Heart right ventricle (tissue), 16 donors: ENCODE results near the gene OR2Y1. TPM values are rescaled to one million over a fixed set of nuclear protein-coding genes. Genes with fewer than 3 reads are reported as not detected.

Experiments used
- ATAC-seq, 8 donors: fragments of 200-7000 bp; cut with Tn5 transposase; one replicate each; pipeline ENCODE4 v1.9.1; 2020; ENCODE audit warnings: mild to moderate bottlenecking in 8 of 8, moderate library complexity in 8 of 8, moderate number of reproducible peaks in 1 of 8
- DNase-seq, 2 donors: peaks; one replicate each; pipeline ENCODE4 v3.0.0-alpha.2; 2020
- H3K27ac ChIP-seq, 10 donors: fragments of 200-600 bp; sonication (generic) in 2 of 10; one replicate each; pipeline versions ENCODE4 v1.5.0 to v1.8.0; 2020 to 2022; ENCODE audit warnings: mild to moderate bottlenecking in 3 of 10
- H3K27me3 ChIP-seq, 7 donors: fragments of 200-600 bp; one replicate each; pipeline ENCODE4 v1.8.0; 2021 to 2022; ENCODE audit warnings: mild to moderate bottlenecking in 2 of 7
- H3K36me3 ChIP-seq, 9 donors: fragments of 200-600 bp; sonication (generic) in 1 of 9; one replicate each; pipeline versions ENCODE4 v1.5.0 to v1.8.0; 2020 to 2022; ENCODE audit warnings: mild to moderate bottlenecking in 2 of 9
- H3K4me1 ChIP-seq, 9 donors: fragments of 200-600 bp; sonication (generic) in 1 of 9; one replicate each; pipeline versions ENCODE4 v1.5.0 to v1.8.0; 2020 to 2022; ENCODE audit warnings: mild to moderate bottlenecking in 4 of 9
- H3K4me3 ChIP-seq, 10 donors: fragments of 200-600 bp; sonication (generic) in 2 of 10; one replicate each; pipeline versions ENCODE4 v1.5.0 to v1.8.0; 2020 to 2022; ENCODE audit warnings: mild to moderate bottlenecking in 7 of 10, moderate library complexity in 2 of 10
- H3K9me3 ChIP-seq, 11 donors: fragments of 200-600 bp in 10 of 11; sonication (generic) in 2 of 11; one replicate each; pipeline versions ENCODE4 v1.5.0 to v1.8.0; 2013 to 2022; ENCODE audit warnings: mild to moderate bottlenecking in 2 of 11, control low read depth in 1 of 11, moderate library complexity in 1 of 11
- whole genome bisulfite sequencing, 2 donors: extraction: QIAGEN DNeasy Blood & Tissue Kit; methylation state at CpG; one replicate each; pipeline ENCODE4 v1.1.7; 2013; ENCODE audit warnings: inconsistent platforms in 1 of 2; 5-methylcytosine and 5-hydroxymethylcytosine counted together
- intact Hi-C, 10 donors: fragments of 100-400 bp; cut with DNase I; formaldehyde crosslinking; loops; one replicate each; pipeline versions ENCODE4 v1.11.1 to v1.14.2; 2022
- polyA plus RNA-seq, 2 donors: library from polyadenylated mRNA; stranded (reverse); fragments of 200-250 nt; gene quantifications; one replicate each; pipeline ENCODE4 v1.2.3, GENCODE V29; 2013
- total RNA-seq, 10 donors: library from RNA; stranded (reverse); fragmentation: NEBNext Ultra II Directional in 3 of 10; extraction: Animal tissue kit (Norgen Biotek cat#: 25700) in 3 of 10; gene quantifications; one replicate each; pipeline versions ENCODE4 v1.2.1 to v1.2.4, GENCODE V29; 2021 to 2023
- TF ChIP-seq, protein P1 (sequence below), 9 donors: fragments of 200-600 bp; sonication (generic) in 2 of 9; IDR thresholded peaks; one replicate each; pipeline versions ENCODE4 v1.5.0 to v1.8.0; 2021 to 2022; ENCODE audit warnings: antibody characterized with exemption in 9 of 9, mild to moderate bottlenecking in 5 of 9, moderate library complexity in 1 of 9
- donor health status: Arrhythmogenic right ventricular cardiomyopathy.
- donor health status: ischemic (EF 13 %, LVEDD 7.1; RV severe dilation, severe dysfunction).
- donor health status: healthy with polysubstance abuse.
- donor health status: DM: no; HTN: yes; CAD: no.
- donor health status: DM: no; HTN: no; CAD: no.
- donor health status: ischemic (EF 25% LVEDD 6.9; RV normal size, moderate dysfunction).
- donor health status: ischemic (EF 25% LVEDD 5.7; RV mildly dilated, moderate dysfunction).
- donor health status: healthy.
- donor health status: DM: yes; HTN: yes; CAD: no.
- donor health status: Ischemic cardiomyopathy.
- donor health status: ischemic (EF 35%, LVEDD 5.7; RV mildly dilated, moderate dysfunction).
- donor health status: nonischemic (EF 11% LVEDD 7.7; RV severe dilation, severe dysfunction).
- donor health status: DM: yes; HTN: yes; CAD: no.
- donor health status: PGD.
- donor health status: ischemic (EF 29% LVEDD 5.4; RV normal size, mild dysfunction).
- donor health status: nonischemic (EF 23%, LVEDD 6.1; RV moderate dilation, normal function).

Gene OR2Y1
- total and polyA plus RNA-seq, 12 donors, result not detected

GRCh38 chr5:180776376-180776775, 36.5 kb upstream of the OR2Y1 start:
- Histone ChIP-seq H3K27me3 (peaks cover 0 to 7% (median 0%) of the 10 kb centered on the region in 7 donors), H3K36me3 (peaks cover 0 to 10% (median 0%) of the 10 kb centered on the region in 9 donors), H3K4me3 (no peak overlapping the region), H3K4me1 (no peaks in the 10 kb centered on the region), H3K9me3 (peaks cover 0 to 15% (median 0%) of the 10 kb centered on the region in 11 donors), H3K27ac (no peak overlapping the region)
- TF ChIP-seq, protein P1, sequence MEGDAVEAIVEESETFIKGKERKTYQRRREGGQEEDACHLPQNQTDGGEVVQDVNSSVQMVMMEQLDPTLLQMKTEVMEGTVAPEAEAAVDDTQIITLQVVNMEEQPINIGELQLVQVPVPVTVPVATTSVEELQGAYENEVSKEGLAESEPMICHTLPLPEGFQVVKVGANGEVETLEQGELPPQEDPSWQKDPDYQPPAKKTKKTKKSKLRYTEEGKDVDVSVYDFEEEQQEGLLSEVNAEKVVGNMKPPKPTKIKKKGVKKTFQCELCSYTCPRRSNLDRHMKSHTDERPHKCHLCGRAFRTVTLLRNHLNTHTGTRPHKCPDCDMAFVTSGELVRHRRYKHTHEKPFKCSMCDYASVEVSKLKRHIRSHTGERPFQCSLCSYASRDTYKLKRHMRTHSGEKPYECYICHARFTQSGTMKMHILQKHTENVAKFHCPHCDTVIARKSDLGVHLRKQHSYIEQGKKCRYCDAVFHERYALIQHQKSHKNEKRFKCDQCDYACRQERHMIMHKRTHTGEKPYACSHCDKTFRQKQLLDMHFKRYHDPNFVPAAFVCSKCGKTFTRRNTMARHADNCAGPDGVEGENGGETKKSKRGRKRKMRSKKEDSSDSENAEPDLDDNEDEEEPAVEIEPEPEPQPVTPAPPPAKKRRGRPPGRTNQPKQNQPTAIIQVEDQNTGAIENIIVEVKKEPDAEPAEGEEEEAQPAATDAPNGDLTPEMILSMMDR (IDR thresholded peaks at IDR 0.05), result no peak
- ATAC-seq (no peak), DNase-seq (no peak)
- 97 to 98% methylated on average over 1 of the region's 1 CpG for WGBS, 2 donors
- intact Hi-C loops, result loop anchor here in 1 of 10 donors (10.0 kb wide), 1 partner anchor 248 kb away; no protein-coding TSS in a partner anchor

DNA sequence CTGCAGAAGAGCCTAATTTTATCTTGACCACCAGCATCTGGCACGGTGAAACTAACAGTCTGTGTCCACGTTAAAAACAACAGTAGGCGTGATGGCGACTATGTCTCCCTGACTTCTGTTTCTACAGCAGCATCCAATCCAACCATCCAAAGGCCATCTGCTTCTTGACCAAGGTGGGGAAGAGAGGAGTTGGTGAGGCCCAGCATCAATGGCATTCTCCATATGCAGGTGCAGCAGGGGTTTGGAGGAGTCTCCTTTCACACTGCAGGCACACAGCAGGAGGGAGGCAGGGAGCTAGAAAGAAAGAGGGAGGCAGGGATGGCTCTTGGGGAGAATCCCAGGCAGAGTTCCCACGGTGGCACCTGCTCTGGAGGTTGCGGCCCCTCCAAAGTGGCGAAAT, 35.8 kb upstream of the OR2Y1 start:
- TF ChIP-seq, protein P1 (IDR thresholded peaks at IDR 0.05), result no peak
- H3K36me3 ChIP-seq, result peaks cover 0 to 3% (median 0%) of the 10 kb centered on the region in 9 donors
- H3K27ac ChIP-seq, result no peak overlapping the region
- WGBS, 2 donors, result 88 to 90% methylated on average over 7 of the region's 7 CpGs
- intact Hi-C loops, result loop anchor here in 1 of 10 donors (10.0 kb wide), 1 partner anchor 249 kb away; no protein-coding TSS in a partner anchor
- H3K4me3 ChIP-seq, result no peak overlapping the region
- peaks cover 0 to 7% (median 0%) of the 10 kb centered on the region in 7 donors for H3K27me3 ChIP-seq
- DNase-seq (no peak), ATAC-seq (no peak)
- peaks cover 0 to 15% (median 0%) of the 10 kb centered on the region in 11 donors for H3K9me3 ChIP-seq
- H3K4me1 ChIP-seq, result no peaks in the 10 kb centered on the region

DNA sequence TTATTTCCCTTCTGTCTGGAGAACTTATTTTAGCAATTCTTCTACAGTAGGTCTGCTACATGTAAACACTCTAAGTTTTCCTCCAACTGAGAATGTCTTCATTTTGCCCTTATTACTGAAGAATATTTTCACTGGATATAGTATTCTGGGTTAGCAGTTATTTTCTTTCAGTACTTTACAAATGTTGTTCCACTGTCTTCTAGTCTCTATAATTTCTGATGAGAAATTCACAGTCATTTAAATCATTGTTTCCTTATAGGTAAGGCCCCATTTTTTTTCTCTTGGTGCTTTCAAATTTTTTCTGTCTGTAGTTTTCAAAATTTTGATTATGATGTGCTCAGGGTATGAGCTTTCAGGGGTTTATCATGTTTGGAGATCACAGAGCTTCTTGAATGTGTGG, 32.0 kb upstream of the OR2Y1 start:
- no peak overlapping the region for H3K4me3 ChIP-seq
- intact Hi-C loops, result loop anchor here in 1 of 10 donors (10.0 kb wide), 1 partner anchor 253 kb away; no protein-coding TSS in a partner anchor
- H3K4me1 ChIP-seq, result no peaks in the 10 kb centered on the region
- no peak overlapping the region for H3K27ac ChIP-seq
- peaks cover 0 to 42% (median 5%) of the 10 kb centered on the region in 11 donors for H3K9me3 ChIP-seq
- ATAC-seq (no peak), DNase-seq (no peak)
- H3K36me3 ChIP-seq, result no peaks in the 10 kb centered on the region
- TF ChIP-seq, protein P1 (IDR thresholded peaks at IDR 0.05), result no peak
- H3K27me3 ChIP-seq, result peaks cover 0 to 7% (median 0%) of the 10 kb centered on the region in 7 donors

- H3K36me3 ChIP-seq, result no peaks in the 10 kb centered on the region
- peaks cover 0 to 7% (median 0%) of the 10 kb centered on the region in 7 donors for H3K27me3 ChIP-seq
- DNase-seq (no peak), ATAC-seq (no peak)
- no peak overlapping the region for H3K27ac ChIP-seq
- 82 to 86% methylated on average over 3 of the region's 3 CpGs for whole genome bisulfite sequencing, 2 donors
- peaks cover 0 to 46% (median 5%) of the 10 kb centered on the region in 11 donors for H3K9me3 ChIP-seq
- intact Hi-C loops, result loop anchor here in 1 of 10 donors (10.0 kb wide), 1 partner anchor 255 kb away; no protein-coding TSS in a partner anchor
- no peaks in the 10 kb centered on the region for H3K4me1 ChIP-seq
- H3K4me3 ChIP-seq, result no peak overlapping the region
- TF ChIP-seq, protein P1 (IDR thresholded peaks at IDR 0.05), result no peak
Measured at GRCh38 chr5:180769821-180770220, 30.0 kb upstream of the OR2Y1 start.
